Smooth muscle cell (in vitro differentiated cells): ENCODE results near the gene SMIM20. TPM values are rescaled to one million over a fixed set of nuclear protein-coding genes. Genes with fewer than 3 reads are reported as not detected.

Experiments used
- DNase-seq: peaks from one replicate; lab custom pipeline; 2025; ENCODE audit not compliant: unreplicated experiment; lab: John Stamatoyannopoulos, UW
- H2AFZ ChIP-seq: fragments of 200-600 bp; sonication (generic); 2 replicates; pipeline ENCODE4 v1.6.0; 2016; ENCODE audit warnings: antibody characterized with exemption, low read depth, mild to moderate bottlenecking
- H3F3A ChIP-seq: fragments of 200-600 bp; sonication (generic); 2 replicates; pipeline ENCODE4 v1.6.0; 2017; ENCODE audit warnings: antibody characterized with exemption, low read depth
- H3K27ac ChIP-seq: fragments of 200-600 bp; sonication (generic); 2 replicates; pipeline ENCODE4 v1.5.1; 2016; ENCODE audit warnings: low read depth, mild to moderate bottlenecking
- H3K27me3 ChIP-seq: fragments of 200-600 bp; sonication (generic); 2 replicates; pipeline ENCODE4 v1.6.1; 2016; ENCODE audit warnings: low read depth, mild to moderate bottlenecking
- H3K36me3 ChIP-seq: fragments of 200-600 bp; sonication (generic); 2 replicates; pipeline ENCODE4 v1.5.1; 2016; ENCODE audit warnings: low read depth
- H3K4me1 ChIP-seq: fragments of 200-600 bp; sonication (generic); 2 replicates; pipeline ENCODE4 v1.5.1; 2016; ENCODE audit warnings: low read depth
- H3K4me2 ChIP-seq: fragments of 200-600 bp; sonication (generic); 2 replicates; pipeline ENCODE4 v1.6.0; 2016; ENCODE audit warnings: mild to moderate bottlenecking
- H3K4me3 ChIP-seq: fragments of 200-600 bp; sonication (generic); 2 replicates; pipeline ENCODE4 v1.5.1; 2016; ENCODE audit warnings: mild to moderate bottlenecking
- H3K79me2 ChIP-seq: fragments of 200-600 bp; sonication (generic); 2 replicates; pipeline ENCODE4 v1.6.0; 2016; ENCODE audit warnings: low read depth, mild to moderate bottlenecking
- H3K9ac ChIP-seq: fragments of 200-600 bp; sonication (generic); 2 replicates; pipeline ENCODE4 v1.6.0; 2016; ENCODE audit warnings: low read depth
- H3K9me3 ChIP-seq: fragments of 200-600 bp; sonication (generic); replicated peaks from 2 replicates; pipeline ENCODE4 v1.5.1; 2016; ENCODE audit warnings: low read depth
- H4K20me1 ChIP-seq: fragments of 200-600 bp; sonication (generic); 2 replicates; pipeline ENCODE4 v1.6.0; 2016; ENCODE audit warnings: low read depth
- CTCF ChIP-seq: fragments of 200-600 bp; sonication (generic); IDR thresholded peaks from 2 replicates; pipeline ENCODE4 v1.5.1; 2017; ENCODE audit warnings: borderline replicate concordance, mild to moderate bottlenecking, antibody characterized with exemption; ENCODE audit not compliant: insufficient read depth, poor library complexity, severe bottlenecking
- WGBS: methylation state at CpG from one replicate; pipeline ENCODE4 v1.1.7; 2016; ENCODE audit warnings: low lambda C conversion rate; 5-methylcytosine and 5-hydroxymethylcytosine counted together
- polyA plus RNA-seq: library from polyadenylated mRNA; unstranded; fragments of >200 nt; fragmentation: Nextera tagmentation; extraction: Ambion mirVana; gene quantifications from 2 replicates; pipeline ENCODE4 v1.2.1, GENCODE V29; 2016
- total RNA-seq: library from RNA; depleted of rRNA; stranded (reverse); fragments of >200 nt; gene quantifications from 2 replicates; pipeline ENCODE4 v1.2.3, GENCODE V29; 2014

SMIM20 gene
- total and polyA plus RNA-seq, 2 experiments from 2014 or later = 40.9 to 52.1 TPM

- H2AFZ ChIP-seq = no peak overlapping the region
- no peak overlapping the region for H3K9ac ChIP-seq
- TF ChIP-seq CTCF = no peak
- DNase-seq = no peak
- no peak overlapping the region for H3K27ac ChIP-seq
- no peak overlapping the region for H3K4me2 ChIP-seq
- H3K4me3 ChIP-seq = no peak overlapping the region
- H3K79me2 ChIP-seq = no peaks in the 10 kb centered on the region
- no peaks in the 10 kb centered on the region for H3K9me3 ChIP-seq
- no peaks in the 10 kb centered on the region for H3F3A ChIP-seq
- H3K36me3 ChIP-seq = no peaks in the 10 kb centered on the region
- H3K27me3 ChIP-seq = no peaks in the 10 kb centered on the region
- H3K4me1 ChIP-seq = no peaks in the 10 kb centered on the region
- no peaks in the 10 kb centered on the region for H4K20me1 ChIP-seq
Observed at GRCh38 chr4:25943312-25943711, 29.3 kb downstream of the SMIM20 start.

- Histone ChIP-seq H2AFZ (no peak overlapping the region), H3K4me3 (no peak overlapping the region), H3K79me2 (no peaks in the 10 kb centered on the region), H3K27me3 (no peaks in the 10 kb centered on the region), H3K27ac (no peak overlapping the region), H3K4me2 (no peak overlapping the region), H3F3A (no peaks in the 10 kb centered on the region), H3K9me3 (no peaks in the 10 kb centered on the region), H3K4me1 (no peaks in the 10 kb centered on the region), H4K20me1 (no peaks in the 10 kb centered on the region), H3K36me3 (no peaks in the 10 kb centered on the region), H3K9ac (no peak overlapping the region)
- DNase-seq = no peak
- TF ChIP-seq CTCF = no peak
Observed at GRCh38 chr4:25943805-25944204, 29.8 kb downstream of the SMIM20 start.

DNA sequence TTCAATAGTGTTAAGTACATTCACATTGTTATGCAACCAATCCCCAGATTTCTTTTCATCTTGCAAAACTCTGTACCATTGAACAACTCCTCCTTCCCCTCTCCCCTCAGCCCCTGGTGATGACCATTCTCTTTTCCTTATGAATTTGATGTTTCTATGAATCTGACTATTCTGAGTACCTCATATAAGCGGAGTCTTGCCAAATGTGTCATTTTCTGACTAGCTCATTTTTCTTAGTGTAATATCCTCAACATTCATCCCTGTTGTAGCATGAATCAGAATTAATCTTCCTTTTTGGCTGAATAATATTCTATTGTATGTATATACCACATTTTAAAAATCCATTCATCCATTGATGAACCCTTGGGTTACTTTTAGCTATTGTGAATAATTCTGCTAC, 34.0 kb downstream of the SMIM20 start:
- H3K9ac ChIP-seq = no peak overlapping the region
- no peak for TF ChIP-seq CTCF
- H3K79me2 ChIP-seq = no peaks in the 10 kb centered on the region
- no peaks in the 10 kb centered on the region for H3K27me3 ChIP-seq
- H3K27ac ChIP-seq = no peak overlapping the region
- peaks cover 18% of the 10 kb centered on the region for H3K4me1 ChIP-seq
- H3K4me2 ChIP-seq = no peak overlapping the region
- no peaks in the 10 kb centered on the region for H3K36me3 ChIP-seq
- DNase-seq = no peak
- H3K4me3 ChIP-seq = no peak overlapping the region
- no peaks in the 10 kb centered on the region for H3F3A ChIP-seq
- H3K9me3 ChIP-seq = no peaks in the 10 kb centered on the region
- no peaks in the 10 kb centered on the region for H4K20me1 ChIP-seq
- 97% methylated on average over 1 of the region's 1 CpG for WGBS
- no peak overlapping the region for H2AFZ ChIP-seq

DNA sequence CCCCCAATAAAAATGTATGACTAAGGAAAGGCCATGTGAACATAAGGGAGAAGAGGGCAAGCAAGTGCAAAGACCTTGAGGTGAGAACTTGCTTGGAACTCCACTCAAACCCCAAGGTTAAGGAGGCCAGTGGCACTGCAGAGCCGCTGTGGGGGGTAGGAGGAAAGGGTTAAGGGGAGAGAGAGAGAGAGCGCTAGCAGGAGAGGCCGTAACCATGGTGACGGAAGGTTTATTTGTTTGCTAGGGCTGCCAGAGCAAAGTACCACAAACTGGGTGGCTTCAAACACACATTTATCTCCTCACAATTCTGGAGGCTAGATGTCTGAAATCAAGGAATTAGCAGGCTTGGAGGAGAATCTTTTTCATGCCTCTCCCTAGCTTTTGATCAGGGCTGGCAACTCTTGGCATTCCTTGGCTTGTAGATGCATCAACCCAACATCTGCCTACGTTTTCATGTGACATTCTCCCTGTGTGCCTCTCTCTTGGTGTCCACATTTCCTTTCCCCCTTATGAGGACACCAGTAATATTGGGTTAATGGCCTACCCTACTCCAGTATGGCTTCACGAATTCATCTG, 35.2 kb downstream of the SMIM20 start:
- H3F3A ChIP-seq = no peaks in the 10 kb centered on the region
- no peak overlapping the region for H3K4me2 ChIP-seq
- no peak overlapping the region for H2AFZ ChIP-seq
- WGBS = 62% methylated on average over 6 of the region's 6 CpGs
- no peak overlapping the region for H3K27ac ChIP-seq
- no peak overlapping the region for H3K4me3 ChIP-seq
- no peaks in the 10 kb centered on the region for H3K27me3 ChIP-seq
- H3K36me3 ChIP-seq = no peaks in the 10 kb centered on the region
- H3K9me3 ChIP-seq = no peaks in the 10 kb centered on the region
- DNase-seq = no peak
- no peak for TF ChIP-seq CTCF
- H3K4me1 ChIP-seq = peaks cover 21% of the 10 kb centered on the region
- H3K79me2 ChIP-seq = no peaks in the 10 kb centered on the region
- H3K9ac ChIP-seq = no peak overlapping the region
- no peaks in the 10 kb centered on the region for H4K20me1 ChIP-seq
